Endothelial cell of umbilical vein (primary cell): ENCODE measurements around the gene NRG3. TPM values are rescaled to one million over a fixed set of nuclear protein-coding genes. Genes with fewer than 3 reads are reported as not detected.

Experiments
- BruUV-seq: library from RNA; stranded (reverse); fragments of 400-500 nt; replicated peaks from 2 replicates; lab custom pipeline; 2021; lab: Mats Ljungman, UMichigan
- CTCF ChIA-PET: fragments of 300-600, 350-600 bp; sonication (Branson Sonifier 250); formaldehyde crosslinking; loops from one replicate; lab custom pipeline; 2021; ENCODE audit warnings: antibody characterized with exemption, inconsistent platforms; lab: Charles Lee
- POLR2A ChIA-PET: fragments of 300-600, 350-600 bp; sonication (Branson Sonifier 250); formaldehyde crosslinking; loops from one replicate; lab custom pipeline; 2021; ENCODE audit warnings: antibody characterized with exemption, inconsistent platforms; lab: Charles Lee
- DNase-seq: peaks from one replicate; pipeline ENCODE4 v3.0.0-alpha.2; 2011; ENCODE audit warnings: low read depth, low spot score
- FAIRE-seq: peaks from 2 replicates; lab custom pipeline; 2011; peaks lifted over from hg19 to GRCh38; lab: Jason Lieb, UNC
- H2AFZ ChIP-seq: 2 replicates; pipeline ENCODE4 v1.6.0; 2012; ENCODE audit warnings: low read depth, low read length, control low read depth, inconsistent platforms
- H3K27ac ChIP-seq: 2 replicates; pipeline ENCODE4 v1.5.1; 2011; ENCODE audit warnings: low read depth, mild to moderate bottlenecking, control low read depth, low read length, moderate library complexity; ENCODE audit not compliant: insufficient read depth
- H3K27me3 ChIP-seq, 2 experiments: 2 replicates each; pipeline versions ENCODE4 v1.6.0 to v1.6.1; 2011; ENCODE audit warnings: low read length in 2 of 2, mixed read lengths in 1 of 2; ENCODE audit not compliant: control insufficient read depth in 2 of 2, insufficient read depth in 2 of 2
- H3K36me3 ChIP-seq, 2 experiments: 2 replicates in 1 of 2; 3 replicates in 1 of 2; pipeline ENCODE4 v1.5.1; 2011; ENCODE audit warnings: low read length in 2 of 2, mild to moderate bottlenecking in 1 of 2, moderate library complexity in 1 of 2; ENCODE audit not compliant: control insufficient read depth in 2 of 2, insufficient read depth in 2 of 2; ENCODE audit errors: extremely low read depth in 1 of 2
- H3K4me1 ChIP-seq: 3 replicates; pipeline ENCODE4 v1.5.1; 2011; ENCODE audit warnings: mild to moderate bottlenecking, low read length; ENCODE audit not compliant: control insufficient read depth, insufficient read depth; ENCODE audit errors: extremely low read depth
- H3K4me2 ChIP-seq: 2 replicates; pipeline ENCODE4 v1.6.1; 2011; ENCODE audit warnings: low read length, control low read depth, mixed read lengths; ENCODE audit not compliant: insufficient read depth
- H3K4me3 ChIP-seq, 3 experiments: fragments of 200-600 bp in 1 of 3; sonication (generic), shearing (Covaris generic) in 1 of 3; replicated peaks in 1 of 3; 2 replicates each; pipeline ENCODE4 v1.5.1; 2011 to 2016; ENCODE audit warnings: control low read depth in 3 of 3, low read length in 3 of 3, mild to moderate bottlenecking in 2 of 3, inconsistent platforms in 1 of 3, low read depth in 1 of 3, moderate library complexity in 1 of 3; ENCODE audit not compliant: insufficient read depth in 1 of 3
- H3K79me2 ChIP-seq: 2 replicates; pipeline ENCODE4 v1.6.0; 2012; ENCODE audit warnings: low read length, inconsistent platforms; ENCODE audit not compliant: control insufficient read depth, insufficient read depth
- H3K9ac ChIP-seq: replicated peaks from 2 replicates; pipeline ENCODE3; 2011; ENCODE audit warnings: low read length, control low read depth; ENCODE audit not compliant: insufficient read depth; ENCODE audit errors: extremely low read depth
- H3K9me1 ChIP-seq: replicated peaks from 3 replicates; pipeline ENCODE4 v1.6.0; 2011; ENCODE audit warnings: mild to moderate bottlenecking, low read length; ENCODE audit not compliant: control insufficient read depth, insufficient read depth; ENCODE audit errors: extremely low read depth
- H3K9me3 ChIP-seq: replicated peaks from 2 replicates; pipeline ENCODE4 v1.5.1; 2012; ENCODE audit warnings: low read length, inconsistent platforms; ENCODE audit not compliant: control insufficient read depth, insufficient read depth
- H4K20me1 ChIP-seq: replicated peaks from 2 replicates; pipeline ENCODE3; 2011; ENCODE audit warnings: mild to moderate bottlenecking, low read length; ENCODE audit not compliant: control insufficient read depth, insufficient read depth; ENCODE audit errors: extremely low read depth
- FOS ChIP-seq: IDR thresholded peaks from 2 replicates; pipeline ENCODE4 v1.6.1; 2011; ENCODE audit warnings: mild to moderate bottlenecking, low read length, moderate library complexity, borderline replicate concordance; ENCODE audit not compliant: insufficient read depth
- GATA2 ChIP-seq: IDR thresholded peaks from 2 replicates; pipeline ENCODE4 v1.7.0; 2011; ENCODE audit warnings: low read depth, mild to moderate bottlenecking, moderate library complexity, mixed read lengths, low read length; ENCODE audit not compliant: insufficient read length, insufficient read depth
- JUN ChIP-seq: IDR thresholded peaks from 2 replicates; pipeline ENCODE4 v1.6.1; 2011; ENCODE audit warnings: borderline replicate concordance, low read depth; ENCODE audit not compliant: insufficient read length, insufficient read depth
- MYC ChIP-seq: IDR thresholded peaks from one replicate; pipeline ENCODE4 v1.6.1; 2011; ENCODE audit warnings: mild to moderate bottlenecking, low read depth, low read length
- POLR2A ChIP-seq: IDR thresholded peaks from 2 replicates; pipeline ENCODE4 v1.6.1; 2012; ENCODE audit warnings: low read depth, mild to moderate bottlenecking, control low read depth, low read length
- POLR2AphosphoS5 ChIP-seq: IDR thresholded peaks from 2 replicates; pipeline ENCODE4 v1.6.1; 2012; ENCODE audit warnings: low read depth, mild to moderate bottlenecking, control low read depth, low read length, moderate library complexity; ENCODE audit not compliant: insufficient read depth
- dilution Hi-C: fragments of 300-500 bp; cut with MboI; formaldehyde crosslinking; loops from one replicate; pipeline ENCODE4 v1.15.0; 2019; ENCODE audit warnings: low sequenced_read_pairs; ENCODE audit not compliant: extremely low pct_ligation_motif_present
- intact Hi-C: fragments of 100-400 bp; cut with micrococcal nuclease; formaldehyde crosslinking; loops from one replicate; pipeline ENCODE4 v1.10.0; 2022
- polyA plus RNA-seq, 4 experiments: library from polyadenylated mRNA; depleted of rRNA in 3 of 4; stranded (reverse) in 3 of 4; unstranded in 1 of 4; fragments of >200 nt; gene quantifications; 2 replicates each; pipeline versions ENCODE4 v1.2.1 to v1.2.3, GENCODE V29; 2011 to 2012; ENCODE audit warnings: missing spikeins in 1 of 4
- total RNA-seq: library from RNA; stranded (reverse); gene quantifications from 2 replicates; pipeline ENCODE4 v1.2.3, GENCODE V29; 2021
- TF ChIP-seq, protein P1 (sequence below): IDR thresholded peaks from 2 replicates; pipeline ENCODE4 v1.6.1; 2011; ENCODE audit not compliant: insufficient read depth, insufficient read length
- TF ChIP-seq, protein P2 (sequence below), 2 donors: IDR thresholded peaks; 1 replicate in 1 of 2; 2 replicates in 1 of 2; pipeline ENCODE4 v1.5.1; 2011; ENCODE audit warnings: low read length in 2 of 2, mild to moderate bottlenecking in 2 of 2, moderate library complexity in 2 of 2, control low read depth in 1 of 2, inconsistent platforms in 1 of 2, low read depth in 1 of 2; ENCODE audit not compliant: insufficient read depth in 1 of 2; ENCODE audit errors: extremely low read depth in 1 of 2

The NRG3 gene
- total and polyA plus RNA-seq, 2 donors (not counting 3 experiments of a cell fraction or from before 2014, with no cell fraction given): 1.9 to 3.9 TPM

- Histone ChIP-seq H2AFZ (peak overlapping the region; percentile 80), H3K9me3 (no peaks in the 10 kb centered on the region), H3K79me2 (no peaks in the 10 kb centered on the region), H3K27me3 (no peaks in the 10 kb centered on the region), H3K27ac (peak overlapping the region; percentile 25), H3K9me1 (no peaks in the 10 kb centered on the region), H4K20me1 (no peaks in the 10 kb centered on the region), H3K36me3 (no peaks in the 10 kb centered on the region), H3K9ac (no peak overlapping the region), H3K4me2 (no peak overlapping the region), H3K4me1 (peaks cover 36% of the 10 kb centered on the region), H3K4me3 (no peak overlapping the region)
- BruUV-seq: no TSS peak
- FAIRE-seq (peak; percentile 40), DNase-seq (peak; percentile 87)
- peak; percentile 50 for TF ChIP-seq FOS
- TF ChIP-seq, protein P1, sequence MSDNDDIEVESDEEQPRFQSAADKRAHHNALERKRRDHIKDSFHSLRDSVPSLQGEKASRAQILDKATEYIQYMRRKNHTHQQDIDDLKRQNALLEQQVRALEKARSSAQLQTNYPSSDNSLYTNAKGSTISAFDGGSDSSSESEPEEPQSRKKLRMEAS: no peak
- TF ChIP-seq POLR2AphosphoS5: no peak
- TF ChIP-seq MYC: no peak
- ChIA-PET POLR2A (no interaction called here), CTCF (no interaction called here)
- intact Hi-C loops: no loop called here
- dilution Hi-C loops: no loop called here
Observed at GRCh38 chr10:81863771-81864170, 11.2 kb upstream of the NRG3 start.

- Histone ChIP-seq H3K27me3 (no peaks in the 10 kb centered on the region), H3K36me3 (no peaks in the 10 kb centered on the region), H3K9ac (no peak overlapping the region), H3K4me3 (no peak overlapping the region), H3K79me2 (no peaks in the 10 kb centered on the region), H3K9me3 (no peaks in the 10 kb centered on the region), H4K20me1 (no peaks in the 10 kb centered on the region), H3K9me1 (no peaks in the 10 kb centered on the region), H3K27ac (peak overlapping the region; percentile 7), H2AFZ (peak overlapping the region; percentile 67), H3K4me2 (peak overlapping the region; percentile 30), H3K4me1 (peaks cover 36% of the 10 kb centered on the region)
- dilution Hi-C loops: no loop called here
- POLR2A ChIA-PET: no interaction called here
- BruUV-seq: no TSS peak
- peak; percentile 72 for DNase-seq
- CTCF ChIA-PET: no interaction called here
- TF ChIP-seq, protein P1: no peak
- TF ChIP-seq GATA2 (no peak), POLR2AphosphoS5 (no peak), JUN (no peak), POLR2A (no peak)
- TF ChIP-seq, protein P2, sequence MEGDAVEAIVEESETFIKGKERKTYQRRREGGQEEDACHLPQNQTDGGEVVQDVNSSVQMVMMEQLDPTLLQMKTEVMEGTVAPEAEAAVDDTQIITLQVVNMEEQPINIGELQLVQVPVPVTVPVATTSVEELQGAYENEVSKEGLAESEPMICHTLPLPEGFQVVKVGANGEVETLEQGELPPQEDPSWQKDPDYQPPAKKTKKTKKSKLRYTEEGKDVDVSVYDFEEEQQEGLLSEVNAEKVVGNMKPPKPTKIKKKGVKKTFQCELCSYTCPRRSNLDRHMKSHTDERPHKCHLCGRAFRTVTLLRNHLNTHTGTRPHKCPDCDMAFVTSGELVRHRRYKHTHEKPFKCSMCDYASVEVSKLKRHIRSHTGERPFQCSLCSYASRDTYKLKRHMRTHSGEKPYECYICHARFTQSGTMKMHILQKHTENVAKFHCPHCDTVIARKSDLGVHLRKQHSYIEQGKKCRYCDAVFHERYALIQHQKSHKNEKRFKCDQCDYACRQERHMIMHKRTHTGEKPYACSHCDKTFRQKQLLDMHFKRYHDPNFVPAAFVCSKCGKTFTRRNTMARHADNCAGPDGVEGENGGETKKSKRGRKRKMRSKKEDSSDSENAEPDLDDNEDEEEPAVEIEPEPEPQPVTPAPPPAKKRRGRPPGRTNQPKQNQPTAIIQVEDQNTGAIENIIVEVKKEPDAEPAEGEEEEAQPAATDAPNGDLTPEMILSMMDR (IDR thresholded peaks at IDR 0.05; ENCODE audit: extremely low read depth in 1 of 2, insufficient read depth in 1 of 2, low read depth in 1 of 2, low read length in 2 of 2): no peak
- intact Hi-C loops: no loop called here
- FAIRE-seq: no peak
Observed at GRCh38 chr10:81865581-81865980, 9.4 kb upstream of the NRG3 start.
